ENCODE results near the gene MMP23B. TPM values are rescaled to one million over a fixed set of nuclear protein-coding genes. Genes with fewer than 3 reads are reported as not detected.
"Not testable (repeated sequence)": the region's sequence is repeated elsewhere in the genome, so short reads cannot be mapped to it uniquely, and the experiment has no call there.

MMP23B gene
- polyA plus RNA-seq, 1 donor from 2014 or later: 0.98 TPM

- H3K27me3 ChIP-seq (ENCODE audit: insufficient read depth, low read depth, low read length): peaks cover 4% of the 10 kb centered on the region
- no peak overlapping the region for H2AFZ ChIP-seq (ENCODE audit: low read depth, low read length)
- no peak overlapping the region for H3K4me2 ChIP-seq (ENCODE audit: low read length)
- no peak overlapping the region for H3K27ac ChIP-seq (ENCODE audit: low read length)
- no peak overlapping the region for H3K4me3 ChIP-seq (ENCODE audit: low read length)
- no peaks in the 10 kb centered on the region for H3K9me2 ChIP-seq (ENCODE audit: insufficient read depth, low read length)
- no peaks in the 10 kb centered on the region for H3K79me2 ChIP-seq (replicated peaks; ENCODE audit: insufficient read depth, low read length)
- H3K9ac ChIP-seq (ENCODE audit: low read length): no peak overlapping the region
- H3K9me3 ChIP-seq (ENCODE audit: low read length): no peaks in the 10 kb centered on the region
- H4K20me1 ChIP-seq (ENCODE audit: insufficient read depth): no peaks in the 10 kb centered on the region
- H3K36me3 ChIP-seq (ENCODE audit: insufficient read depth, low read length): no peaks in the 10 kb centered on the region
- H3F3A ChIP-seq (ENCODE audit: insufficient read depth, low read length, poor library complexity, severe bottlenecking): no peaks in the 10 kb centered on the region
- TF ChIP-seq REST (IDR thresholded peaks at IDR 0.05; ENCODE audit: borderline replicate concordance): no peak
- TF ChIP-seq SMC3 (conservative IDR thresholded peaks at IDR 0.05; ENCODE audit: poor library complexity): no peak
- TF ChIP-seq MXI1 (conservative IDR thresholded peaks at IDR 0.05; ENCODE audit: poor library complexity, severe bottlenecking): no peak
- TF ChIP-seq RAD21 (conservative IDR thresholded peaks at IDR 0.05): no peak
Measured at GRCh38 chr1:1593834-1594601, 38.0 kb upstream of the MMP23B start.

- Histone ChIP-seq H3K9me3 (ENCODE audit: low read length) (no peaks in the 10 kb centered on the region), H2AFZ (ENCODE audit: low read depth, low read length) (no peak overlapping the region), H3K27me3 (ENCODE audit: insufficient read depth, low read depth, low read length) (peaks cover 6% of the 10 kb centered on the region), H4K20me1 (ENCODE audit: insufficient read depth) (no peaks in the 10 kb centered on the region), H3F3A (ENCODE audit: insufficient read depth, low read length, poor library complexity, severe bottlenecking) (no peaks in the 10 kb centered on the region), H3K36me3 (ENCODE audit: insufficient read depth, low read length) (no peaks in the 10 kb centered on the region), H3K9ac (ENCODE audit: low read length) (no peak overlapping the region), H3K79me2 (replicated peaks; ENCODE audit: insufficient read depth, low read length) (no peaks in the 10 kb centered on the region), H3K9me2 (ENCODE audit: insufficient read depth, low read length) (no peaks in the 10 kb centered on the region), H3K4me2 (ENCODE audit: low read length) (no peak overlapping the region), H3K27ac (ENCODE audit: low read length) (no peak overlapping the region), H3K4me3 (ENCODE audit: low read length) (no peak overlapping the region)
- TF ChIP-seq REST (IDR thresholded peaks at IDR 0.05; ENCODE audit: borderline replicate concordance) (no peak), EZH2 (IDR thresholded peaks at IDR 0.05; ENCODE audit: borderline replicate concordance, insufficient read depth, low read length, poor library complexity, severe bottlenecking) (no peak), EP300 (conservative IDR thresholded peaks at IDR 0.05; ENCODE audit: poor library complexity, severe bottlenecking) (no peak), CTCF (IDR thresholded peaks at IDR 0.05; ENCODE audit: poor library complexity, severe bottlenecking) (no peak), RAD21 (conservative IDR thresholded peaks at IDR 0.05) (no peak), TAF1 (IDR thresholded peaks at IDR 0.05; ENCODE audit: low read depth) (no peak), MXI1 (conservative IDR thresholded peaks at IDR 0.05; ENCODE audit: poor library complexity, severe bottlenecking) (no peak), POLR2AphosphoS5 (IDR thresholded peaks at IDR 0.05) (no peak), SMC3 (conservative IDR thresholded peaks at IDR 0.05; ENCODE audit: poor library complexity) (no peak)
Measured at GRCh38 chr1:1594602-1595260, 37.2 kb upstream of the MMP23B start.

- not testable (repeated sequence) for H3K27ac ChIP-seq (ENCODE audit: low read length); H3F3A ChIP-seq (ENCODE audit: insufficient read depth, low read length, poor library complexity, severe bottlenecking); H3K36me3 ChIP-seq (ENCODE audit: insufficient read depth, low read length); H3K9ac ChIP-seq (ENCODE audit: low read length); H3K27me3 ChIP-seq (ENCODE audit: insufficient read depth, low read depth, low read length); H4K20me1 ChIP-seq (ENCODE audit: insufficient read depth); H3K4me2 ChIP-seq (ENCODE audit: low read length); H3K9me2 ChIP-seq (ENCODE audit: insufficient read depth, low read length); H3K4me3 ChIP-seq (ENCODE audit: low read length); H3K9me3 ChIP-seq (ENCODE audit: low read length); H3K79me2 ChIP-seq (replicated peaks; ENCODE audit: insufficient read depth, low read length); H2AFZ ChIP-seq (ENCODE audit: low read depth, low read length)
Measured at GRCh38 chr1:1595341-1595740, 36.6 kb upstream of the MMP23B start.
